SK-MEL-5 (cell line): Measurements from ENCODE around the gene HIPK2. TPM values are rescaled to one million over a fixed set of nuclear protein-coding genes. Genes with fewer than 3 reads are reported as not detected.

Experiments used
- total RNA-seq: library from RNA; depleted of rRNA; stranded (reverse); fragments of >200 nt; shearing (Covaris generic); gene quantifications from 2 replicates; pipeline ENCODE4 v1.2.3, GENCODE V29; 2014; rRNA removed

HIPK2 gene
- total RNA-seq, 1 experiment from 2014 or later, result 16.1 TPM

Other genes with a start within 250 kb of the HIPK2 start
- gene TBXAS1, start 51.3 kb upstream of the HIPK2 start, total RNA-seq, result 3.4 and 10.1 TPM in 2 replicates